ENCODE results near the gene SLC49A4.
A peak's percentile ranks its signal among the peaks of the same experiment; 100 is the strongest.
"Not testable (repeated sequence)": the region's sequence is repeated elsewhere in the genome, so short reads cannot be mapped to it uniquely, and the experiment has no call there.

Gene SLC49A4

GRCh38 chr3:122794779-122795673 is at the start of gene SLC49A4:
SLC49A4 (plus strand) TSS chr3:122795069; CDS start chr3:122795193, 124 bp downstream.
- peak; percentile 73 to 89 for DNase-seq (ENCODE audit: low spot score in 2 of 2)
- peak within 1 kb of the TSS; percentile 88 for H3K27ac Mint-ChIP-seq
- H3K4me3 Mint-ChIP-seq, result no peak within 1 kb of the TSS
- peaks cover 20% of the 10 kb centered on the region for H3K4me1 Mint-ChIP-seq
- peak; percentile 82 for ATAC-seq
- H3K9me3 Mint-ChIP-seq, result no peaks in the 10 kb centered on the region
- peaks cover 6% of the 10 kb centered on the region for H3K36me3 Mint-ChIP-seq

GRCh38 chr3:122745369-122746021 is 49.4 kb upstream of the SLC49A4 start:
- Mint-ChIP-seq H3K9me3 (no peaks in the 10 kb centered on the region), H3K4me3 (no peak overlapping the region), H3K4me1 (no peaks in the 10 kb centered on the region), H3K36me3 (peaks cover 15% of the 10 kb centered on the region), H3K27ac (no peak overlapping the region)
- DNase-seq (ENCODE audit: low spot score in 2 of 2) (no peak), ATAC-seq (peak; percentile 60)

- DNase-seq (ENCODE audit: low spot score in 2 of 2); H3K9me3 Mint-ChIP-seq; H3K4me1 Mint-ChIP-seq; ATAC-seq; H3K4me3 Mint-ChIP-seq; H3K27ac Mint-ChIP-seq: not testable (repeated sequence)
- H3K36me3 Mint-ChIP-seq, result peaks cover 11% of the 10 kb centered on the region
Observed at GRCh38 chr3:122747295-122747694, 47.6 kb upstream of the SLC49A4 start.

- no peaks in the 10 kb centered on the region for H3K9me3 Mint-ChIP-seq
- no peak overlapping the region for H3K27ac Mint-ChIP-seq
- H3K36me3 Mint-ChIP-seq, result peaks cover 6% of the 10 kb centered on the region
- ATAC-seq, result no peak
- H3K4me1 Mint-ChIP-seq, result no peaks in the 10 kb centered on the region
- no peak for DNase-seq (ENCODE audit: low spot score in 2 of 2)
- no peak overlapping the region for H3K4me3 Mint-ChIP-seq
Observed at GRCh38 chr3:122748347-122748746, 46.5 kb upstream of the SLC49A4 start.

GRCh38 chr3:122754929-122755328 is 39.9 kb upstream of the SLC49A4 start:
- H3K4me1 Mint-ChIP-seq, result no peaks in the 10 kb centered on the region
- no peak overlapping the region for H3K27ac Mint-ChIP-seq
- H3K36me3 Mint-ChIP-seq, result peaks cover 10% of the 10 kb centered on the region
- peak; percentile 79 for ATAC-seq
- no peak overlapping the region for H3K4me3 Mint-ChIP-seq
- no peaks in the 10 kb centered on the region for H3K9me3 Mint-ChIP-seq
- DNase-seq (ENCODE audit: low spot score in 2 of 2), result no peak

- no peaks in the 10 kb centered on the region for H3K9me3 Mint-ChIP-seq
- ATAC-seq (no peak), DNase-seq (ENCODE audit: low spot score in 2 of 2) (no peak)
- no peak overlapping the region for H3K27ac Mint-ChIP-seq
- no peaks in the 10 kb centered on the region for H3K4me1 Mint-ChIP-seq
- H3K36me3 Mint-ChIP-seq, result peaks cover 10% of the 10 kb centered on the region
- H3K4me3 Mint-ChIP-seq, result no peak overlapping the region
Observed at GRCh38 chr3:122755491-122755890, 39.4 kb upstream of the SLC49A4 start.

- H3K4me1 Mint-ChIP-seq, result no peaks in the 10 kb centered on the region
- peaks cover 12% of the 10 kb centered on the region for H3K36me3 Mint-ChIP-seq
- no peak overlapping the region for H3K27ac Mint-ChIP-seq
- DNase-seq (ENCODE audit: low spot score in 2 of 2) (no peak), ATAC-seq (peak; percentile 37)
- H3K4me3 Mint-ChIP-seq, result no peak overlapping the region
- no peaks in the 10 kb centered on the region for H3K9me3 Mint-ChIP-seq
Observed at GRCh38 chr3:122758877-122759560, 35.9 kb upstream of the SLC49A4 start.

GRCh38 chr3:122760453-122761271 is 34.2 kb upstream of the SLC49A4 start:
- no peak for ATAC-seq

GRCh38 chr3:122766430-122766829 is 28.4 kb upstream of the SLC49A4 start:
- Mint-ChIP-seq H3K4me1 (no peaks in the 10 kb centered on the region), H3K9me3 (no peaks in the 10 kb centered on the region), H3K36me3 (peaks cover 19% of the 10 kb centered on the region), H3K4me3 (no peak overlapping the region), H3K27ac (no peak overlapping the region)
- DNase-seq (ENCODE audit: low spot score in 2 of 2) (no peak), ATAC-seq (no peak)

More at GRCh38 chr3:122760453-122761271, 34.2 kb upstream of the SLC49A4 start:
- Mint-ChIP-seq H3K27ac (no peak overlapping the region), H3K4me1 (no peaks in the 10 kb centered on the region), H3K36me3 (peaks cover 6% of the 10 kb centered on the region), H3K9me3 (no peaks in the 10 kb centered on the region), H3K4me3 (no peak overlapping the region)
- DNase-seq (ENCODE audit: low spot score in 2 of 2), result no peak

- Mint-ChIP-seq H3K27ac (no peak overlapping the region), H3K4me3 (no peak overlapping the region), H3K36me3 (peaks cover 17% of the 10 kb centered on the region), H3K9me3 (no peaks in the 10 kb centered on the region), H3K4me1 (no peaks in the 10 kb centered on the region)
- DNase-seq (ENCODE audit: low spot score in 2 of 2) (no peak), ATAC-seq (no peak)
Observed at GRCh38 chr3:122767540-122768372, 27.1 kb upstream of the SLC49A4 start.

- no peak for ATAC-seq
- no peak overlapping the region for H3K4me3 Mint-ChIP-seq
- H3K4me1 Mint-ChIP-seq, result peaks cover 6% of the 10 kb centered on the region
- H3K36me3 Mint-ChIP-seq, result peaks cover 17% of the 10 kb centered on the region
- H3K9me3 Mint-ChIP-seq, result no peaks in the 10 kb centered on the region
- no peak overlapping the region for H3K27ac Mint-ChIP-seq
- DNase-seq (ENCODE audit: low spot score in 2 of 2), result no peak
Observed at GRCh38 chr3:122770521-122771202, 24.2 kb upstream of the SLC49A4 start.

- Mint-ChIP-seq H3K9me3 (no peaks in the 10 kb centered on the region), H3K4me1 (peaks cover 6% of the 10 kb centered on the region), H3K4me3 (no peak overlapping the region)
Observed at GRCh38 chr3:122772827-122773226, 22.0 kb upstream of the SLC49A4 start.

GRCh38 chr3:122773944-122774509 is 20.8 kb upstream of the SLC49A4 start:
- peaks cover 6% of the 10 kb centered on the region for H3K4me1 Mint-ChIP-seq
- H3K36me3 Mint-ChIP-seq, result peaks cover 9% of the 10 kb centered on the region
- no peaks in the 10 kb centered on the region for H3K9me3 Mint-ChIP-seq
- ATAC-seq (no peak), DNase-seq (ENCODE audit: low spot score in 2 of 2) (no peak)
- no peak overlapping the region for H3K4me3 Mint-ChIP-seq
- no peak overlapping the region for H3K27ac Mint-ChIP-seq

More at GRCh38 chr3:122772827-122773226, 22.0 kb upstream of the SLC49A4 start:
- Mint-ChIP-seq H3K27ac (no peak overlapping the region), H3K36me3 (peaks cover 17% of the 10 kb centered on the region)
- no peak for ATAC-seq
- no peak for DNase-seq (ENCODE audit: low spot score in 2 of 2)
